Stomach (tissue), 4 donors: Measurements from ENCODE around the gene PDCD1.

Source experiments
- POLR2A ChIP-seq, 4 donors: fragments of 450-650 bp; IDR thresholded peaks; one replicate each; pipeline ENCODE4 v1.6.1; 2016; ENCODE audit warnings: antibody characterized with exemption in 4 of 4, control low read depth in 2 of 4, mild to moderate bottlenecking in 1 of 4, moderate library complexity in 1 of 4
- TF ChIP-seq, protein P1 (sequence below), 7 experiments: fragments of 450-650 bp in 4 of 7; fragments of 200-600 bp in 3 of 7; sonication (generic) in 3 of 7; IDR thresholded peaks; one replicate each; pipeline ENCODE4 v1.5.1; 2016 to 2019; ENCODE audit warnings: antibody characterized with exemption in 7 of 7, control low read depth in 2 of 7, mild to moderate bottlenecking in 1 of 7

- TF ChIP-seq, protein P1, sequence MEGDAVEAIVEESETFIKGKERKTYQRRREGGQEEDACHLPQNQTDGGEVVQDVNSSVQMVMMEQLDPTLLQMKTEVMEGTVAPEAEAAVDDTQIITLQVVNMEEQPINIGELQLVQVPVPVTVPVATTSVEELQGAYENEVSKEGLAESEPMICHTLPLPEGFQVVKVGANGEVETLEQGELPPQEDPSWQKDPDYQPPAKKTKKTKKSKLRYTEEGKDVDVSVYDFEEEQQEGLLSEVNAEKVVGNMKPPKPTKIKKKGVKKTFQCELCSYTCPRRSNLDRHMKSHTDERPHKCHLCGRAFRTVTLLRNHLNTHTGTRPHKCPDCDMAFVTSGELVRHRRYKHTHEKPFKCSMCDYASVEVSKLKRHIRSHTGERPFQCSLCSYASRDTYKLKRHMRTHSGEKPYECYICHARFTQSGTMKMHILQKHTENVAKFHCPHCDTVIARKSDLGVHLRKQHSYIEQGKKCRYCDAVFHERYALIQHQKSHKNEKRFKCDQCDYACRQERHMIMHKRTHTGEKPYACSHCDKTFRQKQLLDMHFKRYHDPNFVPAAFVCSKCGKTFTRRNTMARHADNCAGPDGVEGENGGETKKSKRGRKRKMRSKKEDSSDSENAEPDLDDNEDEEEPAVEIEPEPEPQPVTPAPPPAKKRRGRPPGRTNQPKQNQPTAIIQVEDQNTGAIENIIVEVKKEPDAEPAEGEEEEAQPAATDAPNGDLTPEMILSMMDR (IDR thresholded peaks at IDR 0.05), result no peak
- TF ChIP-seq POLR2A (IDR thresholded peaks at IDR 0.05), result no peak
Measured at GRCh38 chr2:241891315-241891987, 32.8 kb upstream of the PDCD1 start.
